Right forelimb (tissue), 1 donor: ENCODE data around the gene SEPTIN11.
"Not testable (repeated sequence)": the region's sequence is repeated elsewhere in the genome, so short reads cannot be mapped to it uniquely, and the experiment has no call there.

Experiments
- DNase-seq: peaks from one replicate; pipeline ENCODE4 v3.0.0-alpha.2; 2018

SEPTIN11 gene

GRCh38 chr4:76952656-76953582 lies 3.4 kb downstream of the SEPTIN11 start:
- no peak for DNase-seq

DNA sequence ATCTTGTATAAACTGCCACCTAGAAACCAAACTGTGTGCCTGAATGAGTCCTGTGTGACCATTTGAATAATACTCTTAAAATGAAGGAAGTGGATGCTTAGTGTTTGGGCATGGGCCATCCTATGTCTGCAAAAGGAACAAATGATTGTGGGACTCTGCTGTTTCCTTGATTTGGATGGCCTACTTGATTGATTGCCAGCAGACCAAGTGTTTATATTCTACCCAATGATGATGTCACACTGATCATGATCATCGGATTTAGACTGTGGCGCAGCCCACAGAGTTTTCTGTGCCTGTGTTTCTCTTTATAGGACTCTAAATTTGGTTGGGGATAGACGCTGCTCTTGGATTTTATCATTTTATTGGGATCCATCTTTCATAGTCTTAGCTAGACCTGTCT lies 4.4 kb downstream of the SEPTIN11 start:
- no peak for DNase-seq

- DNase-seq = no peak
Observed at GRCh38 chr4:76954489-76954888, 4.9 kb downstream of the SEPTIN11 start.

DNA sequence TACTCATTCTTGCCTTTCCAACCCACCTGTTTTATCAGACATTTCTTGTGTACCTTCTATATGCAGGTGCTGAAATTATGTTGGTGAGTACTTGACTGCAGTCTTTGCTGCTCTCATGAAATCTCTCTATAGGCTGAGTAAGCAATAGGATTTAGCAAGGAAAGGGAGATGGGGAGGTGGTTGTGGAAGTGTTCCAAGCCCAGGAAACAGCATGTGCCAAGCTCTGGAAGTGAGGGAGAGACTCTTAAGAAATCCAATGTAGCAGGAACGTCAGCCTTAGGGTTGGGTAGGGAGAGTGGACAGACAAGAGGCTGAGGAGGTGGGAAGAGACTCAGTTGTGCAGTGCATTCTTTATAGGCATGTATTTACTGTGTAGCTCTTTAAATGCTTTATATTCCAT lies 5.6 kb downstream of the SEPTIN11 start:
- DNase-seq = no peak

DNA sequence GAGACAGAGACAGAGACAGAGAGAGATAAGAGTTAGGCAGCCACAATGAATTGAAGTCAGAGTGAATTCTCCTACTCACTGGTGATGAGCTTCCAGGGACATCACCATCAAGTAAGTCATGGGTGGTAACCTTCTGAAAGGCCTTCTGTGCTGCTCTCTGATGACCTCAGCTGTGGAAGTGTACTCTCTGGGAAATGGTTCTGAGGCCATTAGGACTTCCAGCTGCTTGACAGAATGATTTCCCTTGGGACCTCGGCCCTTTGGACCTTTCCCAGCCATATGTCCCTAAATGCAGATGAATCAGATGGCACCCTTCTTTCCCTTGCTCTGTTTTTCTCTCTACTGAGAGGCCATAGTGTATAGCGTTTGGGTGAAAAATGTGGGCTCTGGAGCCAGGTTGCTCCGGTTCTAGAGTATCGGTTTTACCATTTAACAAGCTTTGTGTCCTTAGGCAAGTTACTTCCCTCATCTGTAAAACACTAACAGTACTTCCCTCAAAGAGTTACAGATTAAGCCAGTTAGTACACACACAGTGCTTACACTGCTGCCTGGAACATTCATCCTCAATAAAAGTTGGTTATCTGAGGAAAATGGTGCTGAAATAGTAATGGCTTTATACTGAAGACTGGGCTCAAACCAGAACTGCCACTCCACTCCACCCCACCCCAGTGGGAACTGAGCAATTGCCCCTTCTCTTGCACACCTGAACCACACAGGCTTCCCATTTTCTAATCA lies 7.6 kb downstream of the SEPTIN11 start:
- no peak for DNase-seq

GRCh38 chr4:76958891-76959290 lies 9.3 kb downstream of the SEPTIN11 start:
- no peak for DNase-seq

DNA sequence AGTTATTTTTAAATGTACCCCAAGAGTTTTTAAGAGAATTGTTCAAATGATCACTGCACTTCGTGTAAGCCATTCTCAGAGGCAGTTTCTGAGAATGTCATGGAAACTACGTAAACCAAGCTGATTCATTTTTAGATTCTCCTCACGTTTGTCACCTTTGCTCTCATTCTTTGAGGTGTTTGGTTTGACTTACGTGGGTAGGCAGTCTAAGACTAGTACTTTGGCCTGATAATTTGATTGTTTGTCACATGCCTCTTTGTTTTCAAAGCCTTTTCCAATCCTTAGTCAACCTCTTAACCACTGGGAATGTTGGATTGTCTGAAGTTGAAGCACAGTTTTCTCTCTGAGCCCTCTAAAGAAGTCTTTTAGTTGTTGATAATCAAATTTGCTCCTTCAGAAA lies 10.5 kb downstream of the SEPTIN11 start:
- DNase-seq = no peak

- no peak for DNase-seq
Observed at GRCh38 chr4:76962406-76963130, 13.0 kb downstream of the SEPTIN11 start.

- no peak for DNase-seq
Observed at GRCh38 chr4:76963131-76963750, 13.7 kb downstream of the SEPTIN11 start.

DNA sequence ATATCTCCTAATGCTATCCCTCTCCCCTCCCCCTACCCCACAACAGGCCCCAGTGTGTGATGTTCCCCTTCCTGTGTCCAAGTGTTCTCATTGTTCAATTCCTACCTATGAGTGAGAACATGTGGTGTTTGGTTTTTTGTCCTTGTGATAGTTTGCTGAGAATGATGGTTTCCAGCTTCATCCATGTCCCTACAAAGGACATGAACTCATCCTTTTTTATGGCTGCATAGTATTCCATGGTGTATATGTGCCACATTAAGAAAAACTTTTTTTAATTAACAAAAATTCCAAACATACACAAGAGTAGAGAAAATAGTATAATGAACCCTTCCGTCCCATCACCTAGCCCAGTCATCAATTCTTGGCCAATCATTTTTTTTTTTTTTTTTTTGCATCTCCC lies 14.4 kb downstream of the SEPTIN11 start:
- DNase-seq = not testable (repeated sequence)

DNA sequence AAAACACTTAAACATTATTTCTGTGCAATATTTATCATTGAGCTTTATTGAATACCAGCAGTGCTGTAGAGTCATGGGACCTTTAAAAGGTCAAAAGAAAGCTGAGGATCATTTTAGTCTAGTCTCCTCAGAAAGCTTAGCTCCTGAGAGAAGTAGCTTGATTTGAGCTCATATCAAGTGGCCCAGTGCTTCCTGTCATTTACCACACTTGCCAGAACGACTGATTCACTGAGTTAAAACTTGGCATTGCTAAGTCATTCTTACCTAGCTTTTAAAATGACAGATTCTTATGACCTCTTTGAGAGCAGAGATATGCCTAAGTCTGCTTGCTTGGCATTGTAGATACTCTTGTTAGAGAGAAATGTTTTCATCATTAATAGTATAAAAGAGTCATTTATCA lies 15.2 kb downstream of the SEPTIN11 start:
- no peak for DNase-seq

GRCh38 chr4:76965866-76966579 lies 16.5 kb downstream of the SEPTIN11 start:
- no peak for DNase-seq

DNA sequence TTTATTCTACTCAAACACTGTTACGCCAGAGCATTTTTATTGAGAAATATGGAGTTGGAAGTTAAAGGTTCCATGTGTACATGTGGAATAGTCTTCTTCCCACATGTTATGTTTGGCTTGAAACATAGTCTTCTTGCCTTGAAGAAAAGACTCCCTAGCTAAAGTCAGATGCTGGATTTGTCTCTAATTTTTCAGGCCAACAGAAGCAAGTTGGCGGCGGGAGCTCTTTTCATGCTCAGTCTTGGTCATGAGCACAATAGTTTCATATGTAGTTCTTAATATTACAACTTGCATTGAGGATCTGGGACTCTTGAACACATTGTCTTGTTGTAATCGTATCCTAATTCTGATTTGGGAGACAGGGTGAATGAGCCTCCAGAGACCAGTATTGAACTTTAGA lies 19.4 kb downstream of the SEPTIN11 start:
- DNase-seq = no peak

DNA sequence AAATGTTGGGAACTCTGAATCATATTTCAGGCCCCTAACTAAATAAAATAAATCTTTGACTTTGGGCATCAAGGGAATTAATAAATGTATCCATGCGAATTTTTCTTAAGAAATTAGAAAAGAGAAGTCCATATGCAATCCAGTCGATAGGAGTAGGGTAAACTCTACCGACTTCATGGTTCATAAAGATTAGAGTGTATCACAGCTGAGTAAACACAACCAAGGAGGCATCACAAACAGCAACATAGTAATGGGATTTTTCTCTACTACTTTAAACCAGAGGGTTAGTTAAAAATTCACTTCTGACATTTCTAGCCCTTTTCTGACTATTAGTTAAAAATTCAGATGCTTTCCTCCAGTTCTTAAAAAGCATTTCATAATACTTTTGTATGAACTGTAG lies 19.9 kb downstream of the SEPTIN11 start:
- no peak for DNase-seq

GRCh38 chr4:76969941-76970529 lies 20.5 kb downstream of the SEPTIN11 start:
- no peak for DNase-seq

DNA sequence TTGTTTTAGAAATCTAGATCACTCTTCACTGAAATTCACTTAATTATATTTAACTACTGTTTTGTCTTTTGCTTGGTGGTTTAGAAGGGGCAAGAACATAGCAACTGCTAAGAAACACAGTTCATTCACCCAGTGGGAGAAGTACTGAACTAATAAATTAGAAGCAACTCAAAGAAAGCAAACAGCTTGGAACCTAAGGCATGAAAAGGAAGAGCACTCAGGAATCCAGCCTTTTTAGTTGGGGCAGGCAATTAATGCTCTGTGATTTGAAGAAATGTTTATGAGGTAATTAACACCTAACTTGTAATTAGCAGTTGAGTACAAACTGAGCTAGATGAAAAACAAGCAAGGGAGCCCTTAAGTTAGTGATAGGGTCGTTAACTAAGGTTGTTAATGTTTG lies 22.8 kb downstream of the SEPTIN11 start:
- no peak for DNase-seq

DNA sequence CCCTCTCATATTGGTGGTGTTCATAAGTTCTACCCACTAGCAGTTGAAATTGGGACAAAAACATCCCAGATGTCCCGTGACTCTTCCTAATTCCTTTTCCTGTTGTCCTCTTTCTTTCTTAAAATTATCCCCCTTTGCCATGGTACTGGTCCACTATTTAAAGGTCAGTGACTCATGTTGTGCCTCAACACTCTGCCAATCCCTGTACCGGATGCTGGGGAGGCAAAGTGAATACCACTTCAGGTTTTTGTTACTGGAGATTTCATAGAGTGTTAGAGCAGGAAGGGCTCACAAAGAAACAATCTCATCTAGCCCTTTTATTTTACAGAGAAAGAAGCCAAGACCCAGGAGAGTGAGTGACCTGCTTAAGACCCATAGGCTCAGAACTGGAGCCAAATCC lies 24.6 kb downstream of the SEPTIN11 start:
- no peak for DNase-seq

DNA sequence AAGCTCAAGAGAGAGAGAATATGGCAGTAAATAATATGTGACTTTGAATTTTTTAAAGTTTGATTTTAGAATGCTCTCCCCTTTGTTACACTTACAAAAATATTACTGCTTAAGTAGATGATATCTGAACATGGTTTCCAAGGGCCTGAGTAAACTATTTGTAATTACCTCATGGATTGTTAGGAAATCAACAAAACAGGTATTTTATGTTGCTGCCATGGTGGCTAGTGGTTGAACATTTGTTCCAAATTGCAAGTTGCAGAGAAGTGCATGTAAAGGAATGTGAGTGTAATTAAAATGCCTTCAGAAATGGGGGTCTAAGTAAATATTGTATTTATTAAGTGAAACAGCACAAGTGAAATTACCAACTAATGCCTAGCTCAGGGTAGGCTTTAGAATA lies 27.6 kb downstream of the SEPTIN11 start:
- DNase-seq = no peak

GRCh38 chr4:76977736-76978350 lies 28.3 kb downstream of the SEPTIN11 start:
- no peak for DNase-seq

- no peak for DNase-seq
Observed at GRCh38 chr4:76979236-76979635, 29.7 kb downstream of the SEPTIN11 start.

GRCh38 chr4:76980261-76980660 lies 30.7 kb downstream of the SEPTIN11 start:
- no peak for DNase-seq
